GM21528 (cell line): Measurements from ENCODE around the gene FXYD3.

Experiments used
- ATAC-seq: cut with Tn5 transposase; IDR thresholded peaks from one replicate; pipeline ENCODE4 v1.9.1; 2021; ENCODE audit warnings: mild to moderate bottlenecking, moderate library complexity; ENCODE audit not compliant: unreplicated experiment, low FRiP score

Gene FXYD3

DNA sequence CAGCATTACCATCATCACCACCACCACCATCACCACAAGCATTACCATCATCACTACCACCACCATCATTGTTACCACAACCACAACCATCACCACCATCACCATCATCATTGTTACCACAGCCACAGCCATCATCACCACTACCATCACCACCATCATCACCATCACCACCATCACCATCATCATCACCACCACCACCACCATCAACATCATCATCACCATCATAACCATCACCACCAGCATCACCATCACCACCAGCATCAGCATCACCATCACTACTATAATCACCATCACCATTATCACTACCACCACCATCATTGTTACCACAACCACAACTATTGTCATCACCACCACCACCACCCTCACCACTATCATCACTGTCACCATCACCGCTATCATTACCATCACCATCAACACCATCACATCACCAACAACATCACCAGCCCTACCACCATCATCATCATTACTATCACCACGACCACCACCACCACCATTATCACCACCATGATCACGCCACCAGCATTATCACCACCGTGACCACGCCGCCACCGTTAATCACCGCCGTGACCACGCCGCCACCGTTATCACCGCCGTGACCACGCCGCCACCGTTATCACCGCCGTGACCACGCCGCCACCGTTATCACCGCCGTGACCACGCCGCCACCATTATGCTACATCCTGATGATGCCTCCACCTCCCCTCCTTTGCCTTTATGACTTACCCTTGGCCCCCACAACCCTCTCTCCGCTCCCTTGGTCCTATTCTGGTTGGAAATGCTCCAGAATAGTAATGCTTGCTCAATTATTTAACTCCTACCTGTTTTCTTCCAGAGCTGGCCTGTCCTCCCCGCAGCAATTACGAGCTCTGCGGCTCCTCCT lies 10.0 kb upstream of the FXYD3 start:
- no peak for ATAC-seq

GRCh38 chr19:35106291-35106583 lies 9.4 kb upstream of the FXYD3 start:
- no peak for ATAC-seq

DNA sequence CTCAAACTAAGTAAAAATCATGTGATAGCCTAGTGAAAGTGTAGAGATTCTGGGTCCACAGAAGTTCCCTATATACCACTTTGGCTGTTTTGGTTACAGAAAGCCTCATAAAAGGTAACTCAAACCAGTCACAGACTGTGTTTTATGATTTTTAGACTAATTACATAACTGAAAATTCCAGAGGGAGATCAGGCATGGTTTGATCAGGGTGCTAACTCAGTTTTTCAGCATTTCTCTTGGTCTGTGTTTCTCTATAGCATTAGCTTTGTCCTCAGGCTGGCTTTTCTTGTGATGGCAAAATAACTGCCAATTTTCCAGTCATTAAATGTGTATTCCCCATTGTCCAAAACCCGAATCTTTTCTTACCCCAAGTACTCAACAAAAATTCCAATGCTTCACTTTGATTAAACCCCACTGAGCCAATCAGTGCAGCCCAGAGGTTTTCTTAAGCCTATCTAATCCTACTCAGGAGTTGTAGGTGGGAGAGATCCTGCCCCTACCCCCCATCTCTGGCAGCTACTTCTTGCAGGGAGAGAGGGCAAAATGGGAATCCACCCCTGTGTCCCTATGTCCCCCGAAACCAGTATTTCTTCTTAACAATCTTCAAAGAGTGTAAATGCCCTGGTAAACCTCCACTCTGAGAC lies 8.6 kb upstream of the FXYD3 start:
- ATAC-seq, result no peak

DNA sequence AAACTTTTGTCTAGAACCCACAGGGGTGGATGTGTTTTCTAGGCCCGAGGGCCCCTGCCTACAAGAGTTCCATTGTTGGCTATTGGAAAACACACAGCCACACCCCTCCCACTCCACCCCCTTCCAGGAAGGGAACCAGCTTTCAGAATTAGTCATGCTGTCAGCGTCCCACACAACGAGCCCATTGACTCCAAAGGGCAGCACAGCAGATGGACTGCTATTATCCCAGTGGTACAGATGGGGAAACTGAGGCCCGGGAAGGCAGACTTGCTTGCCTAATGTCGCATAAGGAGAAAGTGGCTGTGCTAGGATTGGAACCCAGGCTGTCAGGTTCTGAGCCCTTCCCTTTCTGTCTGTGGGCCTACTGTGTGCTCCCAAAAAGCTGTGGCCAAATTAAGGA lies 8.1 kb upstream of the FXYD3 start:
- ATAC-seq, result no peak

DNA sequence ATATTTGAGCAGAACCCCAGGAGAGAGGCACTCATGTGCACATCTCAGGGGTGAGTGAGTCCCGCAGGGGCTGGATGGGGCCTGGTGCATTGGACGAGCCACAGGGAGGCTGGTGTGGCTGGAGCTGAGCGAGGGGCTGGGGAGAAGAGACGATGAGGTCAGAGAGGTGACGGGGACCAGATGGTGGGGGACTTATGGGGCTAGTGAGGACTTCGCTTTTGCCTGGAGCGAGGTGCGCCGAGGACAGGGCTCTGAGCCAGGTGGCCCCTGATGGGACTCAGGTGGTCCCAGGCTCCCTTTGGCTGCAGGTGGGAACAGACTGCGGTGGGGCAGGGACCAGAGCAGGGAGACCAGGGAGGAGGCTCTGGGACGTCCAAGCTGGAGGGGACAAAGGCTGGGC lies 6.9 kb upstream of the FXYD3 start:
- ATAC-seq, result no peak

- ATAC-seq, result no peak
Measured at GRCh38 chr19:35109395-35110112, 6.1 kb upstream of the FXYD3 start.

GRCh38 chr19:35110974-35111373 lies 4.6 kb upstream of the FXYD3 start:
- ATAC-seq, result no peak

DNA sequence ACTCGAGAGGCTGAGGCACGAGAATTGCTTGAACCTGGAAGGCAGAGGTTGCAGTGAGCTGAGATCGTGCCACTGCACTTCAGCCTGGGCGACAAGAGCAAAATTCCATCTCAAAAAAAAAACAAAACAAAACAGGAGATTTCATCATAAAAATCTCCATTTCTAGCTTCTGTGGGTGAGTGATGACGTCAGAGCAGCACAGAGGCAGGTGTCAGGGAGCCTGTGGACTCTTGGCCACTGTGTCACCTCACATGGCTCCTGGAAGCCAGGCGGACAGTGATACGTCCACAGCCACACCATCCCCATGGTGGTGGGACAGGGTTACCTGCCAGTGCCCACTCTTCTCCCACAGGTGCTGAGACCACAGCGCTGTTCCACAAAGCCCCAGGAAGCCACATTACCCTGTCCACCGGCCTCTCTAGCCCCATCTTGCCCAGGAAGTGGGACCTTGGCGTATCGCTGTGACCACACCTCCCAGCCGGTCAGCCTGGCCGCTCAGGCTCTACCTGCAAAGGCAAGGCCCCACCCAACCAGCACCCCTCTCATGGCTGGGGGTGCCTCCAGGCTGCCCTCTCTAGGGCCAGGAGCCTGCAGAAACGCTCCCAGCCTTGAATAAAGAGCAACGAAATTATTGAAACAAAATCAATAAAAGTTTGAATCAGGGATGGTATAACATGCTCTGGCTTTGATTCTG lies 2.5 kb upstream of the FXYD3 start:
- ATAC-seq, result no peak

GRCh38 chr19:35114353-35115176 lies 1.1 kb upstream of the FXYD3 start:
- no peak for ATAC-seq

DNA sequence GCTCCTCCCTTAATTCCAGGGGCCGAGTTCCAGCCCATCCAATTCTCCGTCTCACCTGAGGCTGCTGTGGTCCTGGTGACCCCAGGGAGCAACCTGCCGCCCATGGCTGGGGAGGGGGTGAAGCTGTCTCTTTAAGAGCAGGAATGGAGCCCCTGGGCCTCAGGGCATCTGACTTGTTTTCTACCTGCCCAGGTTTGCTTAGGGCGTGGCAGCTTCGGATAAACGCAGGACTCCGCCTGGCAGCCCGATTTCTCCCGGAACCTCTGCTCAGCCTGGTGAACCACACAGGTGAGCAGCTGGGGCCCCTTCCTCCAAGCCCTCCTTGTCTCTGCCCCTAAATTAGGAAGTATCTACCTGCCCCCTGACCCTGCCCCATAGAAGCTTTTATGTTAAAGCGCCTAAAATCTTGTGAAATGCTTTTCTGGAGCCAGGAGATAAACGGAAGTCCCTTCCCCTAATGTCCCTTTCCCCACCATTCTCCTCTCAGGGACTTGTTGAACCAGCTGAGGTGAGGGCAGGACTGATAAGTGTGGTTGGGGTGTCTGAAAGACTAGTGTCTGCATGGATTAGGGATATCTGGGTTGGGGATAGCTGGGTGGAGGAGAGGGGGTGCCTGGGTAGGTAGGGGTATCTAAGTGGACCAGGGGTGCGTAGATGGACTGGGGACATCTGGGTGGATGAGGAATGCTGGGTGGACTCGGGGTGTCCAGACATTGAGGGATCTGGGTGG lies 614 bp downstream of the FXYD3 start:
- ATAC-seq, result no peak

GRCh38 chr19:35117116-35117515 lies 1.5 kb downstream of the FXYD3 start:
- ATAC-seq, result no peak

DNA sequence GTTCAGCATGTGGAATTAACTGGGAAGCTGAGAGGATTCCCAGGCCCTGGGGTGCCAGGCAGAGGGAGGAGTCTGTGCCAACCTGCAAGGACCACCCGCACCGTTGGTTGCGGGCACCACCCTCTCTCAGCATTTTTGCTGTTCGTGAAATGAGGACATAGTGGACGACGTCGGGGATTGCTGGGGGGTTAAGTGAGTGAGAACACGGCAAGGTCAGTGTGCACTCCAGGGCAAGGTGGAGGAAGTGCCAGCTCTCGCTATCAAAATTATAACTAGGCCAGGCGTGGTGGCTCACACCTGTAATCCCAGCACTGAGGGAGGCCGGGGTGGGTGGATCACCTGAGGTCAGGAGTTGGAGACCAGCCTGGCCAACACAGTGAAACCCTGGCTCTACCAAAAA lies 2.2 kb downstream of the FXYD3 start:
- ATAC-seq, result no peak

GRCh38 chr19:35118268-35119020 lies 2.8 kb downstream of the FXYD3 start:
- no peak for ATAC-seq

- no peak for ATAC-seq
Measured at GRCh38 chr19:35119091-35119490, 3.5 kb downstream of the FXYD3 start.

GRCh38 chr19:35119578-35120155 lies 4.0 kb downstream of the FXYD3 start:
- no peak for ATAC-seq

DNA sequence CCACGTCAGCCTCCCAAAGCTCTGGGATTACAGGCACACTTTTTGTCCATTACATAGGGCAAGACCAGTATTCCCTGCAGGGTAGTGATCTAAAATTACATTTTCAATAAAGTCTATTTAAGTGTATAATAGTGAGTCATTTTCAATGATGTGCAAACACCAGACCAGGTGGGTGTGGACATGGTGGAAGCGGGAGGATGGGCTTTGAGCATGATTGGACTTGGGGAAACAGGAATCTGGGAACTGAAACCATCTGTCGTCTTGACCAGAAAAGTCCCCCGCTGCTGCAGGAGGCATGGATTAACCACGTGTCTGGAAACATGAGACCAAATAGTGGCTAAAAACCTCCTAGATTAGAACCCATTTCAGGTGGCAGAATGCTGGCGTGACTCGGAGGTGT lies 4.9 kb downstream of the FXYD3 start:
- ATAC-seq, result no peak

GRCh38 chr19:35120898-35121297 lies 5.3 kb downstream of the FXYD3 start:
- no peak for ATAC-seq
